ENCODE data around the gene PNMA3. TPM values are rescaled to one million over a fixed set of nuclear protein-coding genes. Genes with fewer than 3 reads are reported as not detected.
"Not testable (repeated sequence)": the region's sequence is repeated elsewhere in the genome, so short reads cannot be mapped to it uniquely, and the experiment has no call there.

The PNMA3 gene
- total RNA-seq, 1 experiment from 2014 or later, result not detected

- DNase-seq (ENCODE audit: low read depth), result not testable (repeated sequence)
Measured at GRCh38 chrX:153073331-153073730, 17.1 kb downstream of the PNMA3 start.

DNA sequence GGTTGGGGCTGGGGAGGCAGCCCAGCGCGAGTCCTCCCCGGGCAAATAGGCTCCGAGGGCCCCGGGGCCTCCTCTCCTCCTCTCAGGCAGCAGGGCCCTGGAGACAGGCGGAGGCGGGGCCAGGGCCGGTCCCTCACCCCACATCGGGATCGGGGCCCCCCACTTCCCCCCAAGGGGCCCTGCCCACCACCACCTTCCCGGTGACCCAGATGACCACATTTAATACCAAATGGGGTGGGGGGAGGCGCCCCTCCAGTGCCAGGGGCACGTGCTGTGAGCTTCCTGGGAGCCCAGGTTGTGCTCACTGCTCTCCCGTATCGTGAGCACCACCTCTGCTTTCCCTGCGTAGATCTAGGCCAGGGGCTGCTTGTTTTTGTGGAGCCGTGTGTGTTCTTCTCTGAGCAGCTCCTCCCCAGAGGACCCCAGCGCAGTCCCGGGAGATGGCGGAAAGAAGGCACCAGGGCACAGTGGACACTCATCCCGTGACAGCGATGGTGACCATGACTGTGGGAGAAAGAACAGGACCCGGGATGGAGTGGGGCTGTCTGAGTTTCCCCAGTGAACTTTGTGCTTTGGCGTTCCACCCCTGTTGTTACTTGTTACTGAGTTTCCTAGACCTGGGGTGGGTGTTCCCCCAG lies 18.1 kb downstream of the PNMA3 start:
- no peak for DNase-seq (ENCODE audit: low read depth)

GRCh38 chrX:153074935-153075334 lies 18.7 kb downstream of the PNMA3 start:
- DNase-seq (ENCODE audit: low read depth), result no peak

DNA sequence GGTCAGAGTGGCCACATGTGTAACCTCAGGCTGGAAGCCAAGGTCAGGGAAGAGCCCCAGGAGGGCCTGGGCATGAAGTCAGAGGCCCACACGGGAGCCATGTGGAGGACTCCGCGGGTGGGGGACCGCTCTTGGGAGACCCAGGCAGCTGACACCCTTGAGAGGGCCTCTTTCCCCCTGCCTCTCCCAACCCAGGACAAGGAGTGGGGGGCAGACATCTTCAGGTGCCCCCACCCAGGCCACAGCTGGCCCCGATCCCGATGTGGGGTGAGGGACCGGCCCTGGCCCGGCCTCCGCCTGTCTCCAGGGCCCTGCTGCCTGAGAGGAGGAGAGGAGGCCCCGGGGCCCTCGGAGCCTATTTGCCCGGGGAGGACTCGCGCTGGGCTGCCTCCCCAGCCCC lies 19.1 kb downstream of the PNMA3 start:
- no peak for DNase-seq (ENCODE audit: low read depth)

GRCh38 chrX:153077437-153078135 lies 21.3 kb downstream of the PNMA3 start:
- DNase-seq (ENCODE audit: low read depth), result not testable (repeated sequence)

- DNase-seq (ENCODE audit: low read depth), result not testable (repeated sequence)
Measured at GRCh38 chrX:153083238-153083923, 27.1 kb downstream of the PNMA3 start.

- DNase-seq (ENCODE audit: low read depth), result no peak
Measured at GRCh38 chrX:153102418-153102817, 46.1 kb downstream of the PNMA3 start.

DNA sequence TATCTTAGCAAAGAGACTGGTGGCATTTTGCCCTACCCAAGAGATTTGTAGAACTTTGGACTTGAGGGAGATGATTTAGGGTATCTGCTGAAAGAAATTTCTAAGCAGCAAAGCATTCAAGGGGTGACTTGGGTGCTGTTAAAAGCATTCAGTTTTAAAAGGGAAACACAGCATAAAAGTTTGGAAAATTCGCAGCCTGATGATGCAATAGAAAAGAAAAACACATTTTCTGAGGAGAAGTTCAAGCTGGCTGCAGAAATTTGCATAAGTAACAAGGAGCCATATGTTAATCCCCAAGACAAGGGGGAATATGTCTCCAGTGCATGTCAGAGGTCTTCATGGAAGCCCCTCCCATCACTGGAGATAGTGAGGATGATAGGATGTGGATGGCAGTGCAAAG lies 48.7 kb downstream of the PNMA3 start:
- not testable (repeated sequence) for DNase-seq (ENCODE audit: low read depth)

DNA sequence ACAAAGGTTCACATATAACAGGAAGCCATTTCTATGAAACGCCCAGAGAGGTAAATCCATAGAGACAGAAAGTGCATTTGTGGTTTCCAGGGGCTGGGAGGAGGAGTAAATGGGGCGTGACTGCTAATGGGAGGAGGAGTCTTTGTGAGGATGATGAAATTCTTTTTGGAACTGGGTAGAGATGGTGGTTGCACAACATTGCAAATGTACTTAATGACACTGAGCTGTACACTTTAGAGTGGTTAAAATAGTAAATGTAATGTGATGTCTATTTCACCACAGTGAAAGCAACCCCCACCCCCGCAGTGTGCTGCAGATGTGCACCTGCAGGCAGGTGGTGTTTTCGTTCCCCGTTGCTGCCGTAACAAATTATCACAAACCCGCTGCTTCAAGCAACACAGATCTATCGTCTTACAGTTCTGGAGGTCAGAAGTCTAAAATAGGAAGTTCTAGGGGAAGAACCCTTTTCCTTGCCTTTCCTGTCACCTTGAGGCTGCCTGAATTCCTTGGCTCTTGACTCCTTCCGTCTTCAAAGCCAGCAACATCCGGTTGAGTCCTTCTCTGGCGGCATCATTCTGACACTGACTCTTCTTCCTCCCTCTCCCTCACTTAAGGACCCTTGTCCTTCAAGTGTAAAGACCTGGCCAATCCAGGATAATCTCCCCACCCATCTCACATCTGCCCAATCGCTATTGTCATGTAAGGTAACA lies 50.0 kb downstream of the PNMA3 start:
- DNase-seq (ENCODE audit: low read depth), result not testable (repeated sequence)

Other genes starting within 250 kb of the PNMA3 start
- gene CETN2, start 225.7 kb upstream of the PNMA3 start, total RNA-seq (2014; rRNA removed; shearing (Covaris generic)), result 123 and 144 TPM in 2 replicates
- gene NSDHL, start 225.4 kb upstream of the PNMA3 start, total RNA-seq (2014; rRNA removed; shearing (Covaris generic)), result 29.9 and 35.0 TPM in 2 replicates
- 4.9 and 6.5 TPM in 2 replicates for gene ZNF185, start 158.4 kb upstream of the PNMA3 start, total RNA-seq (2014; rRNA removed; shearing (Covaris generic))
- gene PNMA5, start 62.4 kb upstream of the PNMA3 start, total RNA-seq (2014; rRNA removed; shearing (Covaris generic)), result not detected in 2 replicates
- not detected in 2 replicates for gene PNMA6A, start 16.0 kb downstream of the PNMA3 start, total RNA-seq (2014; rRNA removed; shearing (Covaris generic))
- 8.0 and 11.7 TPM in 2 replicates for gene MAGEA1, start 122.8 kb downstream of the PNMA3 start, total RNA-seq (2014; rRNA removed; shearing (Covaris generic))